ENCODE data around the gene GPR173.

GPR173 gene

DNA sequence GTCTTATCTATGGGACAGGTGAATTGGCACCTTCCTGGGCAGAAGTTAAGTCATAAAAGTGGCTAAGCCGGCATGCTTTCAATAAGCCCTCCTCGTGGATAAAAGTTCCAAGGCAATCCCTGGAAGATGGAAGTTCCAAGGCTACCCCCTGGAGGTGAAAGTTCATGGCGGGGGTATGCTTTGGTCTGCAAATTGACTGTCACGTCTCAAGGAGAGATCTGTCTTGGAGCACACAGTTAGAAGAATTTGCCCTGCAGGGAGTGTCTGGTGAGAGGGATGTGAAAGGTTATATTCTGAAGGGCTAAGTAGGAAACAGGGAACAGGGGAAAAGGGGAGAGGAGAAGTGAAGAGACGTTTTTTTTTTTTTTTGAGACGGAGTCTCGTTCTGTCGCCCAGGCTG is 26.2 kb upstream of the GPR173 start:
- no peak for DNase-seq (ENCODE audit: extremely low spot score)
- POLR2A ChIA-PET = no interaction called here
- TF ChIP-seq LEF1 (IDR thresholded peaks at IDR 0.05; ENCODE audit: borderline replicate concordance) = no peak
- TF ChIP-seq FOXK2 (IDR thresholded peaks at IDR 0.05) = no peak
- TF ChIP-seq L3MBTL2 (conservative IDR thresholded peaks at IDR 0.05) = no peak
- CTCF ChIA-PET = no interaction called here

DNA sequence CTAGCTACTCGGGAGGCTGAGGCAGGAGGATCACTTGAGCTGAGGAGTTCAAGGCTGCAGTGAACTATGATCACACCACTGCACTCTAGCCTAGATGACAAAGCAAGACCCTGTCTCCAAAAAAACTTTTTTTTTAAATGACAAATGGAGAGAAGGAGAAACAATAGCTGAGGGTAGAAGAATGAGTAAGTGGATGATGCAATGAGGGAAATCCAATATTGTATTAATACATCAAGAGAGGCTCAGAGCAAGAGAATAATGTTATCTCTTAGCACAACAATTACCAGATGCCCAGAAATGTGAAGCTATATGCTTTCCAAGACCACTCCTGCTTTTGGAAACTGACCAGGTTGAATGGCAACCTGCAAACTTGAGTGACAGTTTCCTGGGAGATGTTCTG is 19.9 kb upstream of the GPR173 start:
- POLR2A ChIA-PET = no interaction called here
- DNase-seq (ENCODE audit: extremely low spot score) = no peak
- no peak for TF ChIP-seq SP1 (IDR thresholded peaks at IDR 0.05)
- TF ChIP-seq, protein P1, sequence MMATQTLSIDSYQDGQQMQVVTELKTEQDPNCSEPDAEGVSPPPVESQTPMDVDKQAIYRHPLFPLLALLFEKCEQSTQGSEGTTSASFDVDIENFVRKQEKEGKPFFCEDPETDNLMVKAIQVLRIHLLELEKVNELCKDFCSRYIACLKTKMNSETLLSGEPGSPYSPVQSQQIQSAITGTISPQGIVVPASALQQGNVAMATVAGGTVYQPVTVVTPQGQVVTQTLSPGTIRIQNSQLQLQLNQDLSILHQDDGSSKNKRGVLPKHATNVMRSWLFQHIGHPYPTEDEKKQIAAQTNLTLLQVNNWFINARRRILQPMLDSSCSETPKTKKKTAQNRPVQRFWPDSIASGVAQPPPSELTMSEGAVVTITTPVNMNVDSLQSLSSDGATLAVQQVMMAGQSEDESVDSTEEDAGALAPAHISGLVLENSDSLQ (IDR thresholded peaks at IDR 0.05) = no peak
- no peak for TF ChIP-seq LEF1 (IDR thresholded peaks at IDR 0.05; ENCODE audit: borderline replicate concordance)
- no peak for TF ChIP-seq L3MBTL2 (conservative IDR thresholded peaks at IDR 0.05)
- TF ChIP-seq SUZ12 (IDR thresholded peaks at IDR 0.05) = no peak
- CTCF ChIA-PET = no interaction called here

DNA sequence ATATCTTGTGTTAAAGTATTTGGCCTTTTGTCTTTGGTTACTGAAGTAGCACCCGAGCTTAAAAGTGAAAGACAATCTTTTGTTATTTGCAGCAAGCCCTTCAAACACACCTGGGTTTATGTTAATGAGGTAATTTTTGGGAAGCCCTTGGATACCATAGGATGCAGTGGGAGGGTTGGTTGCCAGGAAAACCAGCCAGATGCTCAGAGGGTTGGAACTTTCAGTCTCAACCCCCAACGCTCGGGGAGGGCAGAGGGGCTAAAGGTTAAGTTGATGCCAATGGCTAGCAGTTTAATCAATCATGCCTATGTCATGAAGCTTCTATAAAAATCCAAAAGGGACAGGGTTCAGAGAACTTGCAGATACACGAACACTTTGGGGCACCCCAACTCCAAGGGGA is 17.2 kb upstream of the GPR173 start:
- DNase-seq (ENCODE audit: extremely low spot score) = no peak
- POLR2A ChIA-PET = no interaction called here
- CTCF ChIA-PET = no interaction called here
- no peak for TF ChIP-seq ZNF384 (IDR thresholded peaks at IDR 0.05)
- no peak for TF ChIP-seq ARNT (IDR thresholded peaks at IDR 0.05)
- TF ChIP-seq BHLHE40 (IDR thresholded peaks at IDR 0.05; ENCODE audit: borderline replicate concordance) = no peak
- TF ChIP-seq, protein P1 (IDR thresholded peaks at IDR 0.05) = no peak
- no peak for TF ChIP-seq SP1 (IDR thresholded peaks at IDR 0.05)
- no peak for TF ChIP-seq TARDBP (IDR thresholded peaks at IDR 0.05)
- no peak for TF ChIP-seq HDGF (IDR thresholded peaks at IDR 0.05; ENCODE audit: borderline replicate concordance)
- TF ChIP-seq FOXA1 (IDR thresholded peaks at IDR 0.05) = no peak
- no peak for TF ChIP-seq FOXK2 (IDR thresholded peaks at IDR 0.05)
- no peak for TF ChIP-seq L3MBTL2 (conservative IDR thresholded peaks at IDR 0.05)
- no peak for TF ChIP-seq LEF1 (IDR thresholded peaks at IDR 0.05; ENCODE audit: borderline replicate concordance)
- TF ChIP-seq ELF4 (IDR thresholded peaks at IDR 0.05) = no peak
- no peak for TF ChIP-seq SUZ12 (IDR thresholded peaks at IDR 0.05)
- no peak for TF ChIP-seq NFRKB (IDR thresholded peaks at IDR 0.05)
- TF ChIP-seq CTBP1 (IDR thresholded peaks at IDR 0.05; ENCODE audit: borderline replicate concordance) = no peak
- TF ChIP-seq FOXM1 (IDR thresholded peaks at IDR 0.05; ENCODE audit: borderline replicate concordance) = no peak

DNA sequence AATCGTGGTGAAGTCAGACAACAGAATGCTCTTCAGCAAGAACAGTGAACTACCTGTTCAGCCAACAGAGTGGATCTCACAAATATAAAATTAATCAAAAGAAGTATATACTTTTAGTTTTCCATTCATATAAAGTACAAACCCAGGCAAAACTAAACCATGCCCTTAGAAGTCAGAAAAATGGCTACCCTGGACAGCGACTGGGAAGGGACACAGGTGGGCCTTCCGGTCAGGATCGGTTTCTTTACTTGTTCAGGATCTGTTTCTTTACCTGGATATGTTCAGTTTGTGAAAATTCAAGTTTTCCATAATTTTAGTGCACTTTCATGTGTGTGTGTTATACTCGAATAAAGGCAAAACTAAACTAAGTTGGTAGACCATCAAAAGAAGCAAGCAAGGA is 12.4 kb upstream of the GPR173 start:
- no peak for TF ChIP-seq FOXM1 (IDR thresholded peaks at IDR 0.05; ENCODE audit: borderline replicate concordance)
- no peak for TF ChIP-seq ELF4 (IDR thresholded peaks at IDR 0.05)
- no peak for TF ChIP-seq BHLHE40 (IDR thresholded peaks at IDR 0.05; ENCODE audit: borderline replicate concordance)
- TF ChIP-seq, protein P1 (IDR thresholded peaks at IDR 0.05) = no peak
- no peak for TF ChIP-seq FOXK2 (IDR thresholded peaks at IDR 0.05)
- TF ChIP-seq SP1 (IDR thresholded peaks at IDR 0.05) = no peak
- no peak for TF ChIP-seq LEF1 (IDR thresholded peaks at IDR 0.05; ENCODE audit: borderline replicate concordance)
- TF ChIP-seq TARDBP (IDR thresholded peaks at IDR 0.05) = no peak
- TF ChIP-seq FOXA1 (IDR thresholded peaks at IDR 0.05) = no peak
- no peak for TF ChIP-seq NFRKB (IDR thresholded peaks at IDR 0.05)
- TF ChIP-seq L3MBTL2 (conservative IDR thresholded peaks at IDR 0.05) = no peak
- TF ChIP-seq HDGF (IDR thresholded peaks at IDR 0.05; ENCODE audit: borderline replicate concordance) = no peak
- no peak for TF ChIP-seq SUZ12 (IDR thresholded peaks at IDR 0.05)
- TF ChIP-seq ZNF384 (IDR thresholded peaks at IDR 0.05) = no peak
- no peak for TF ChIP-seq CTBP1 (IDR thresholded peaks at IDR 0.05; ENCODE audit: borderline replicate concordance)
- TF ChIP-seq ARNT (IDR thresholded peaks at IDR 0.05) = no peak
- ChIA-PET CTCF (interaction anchor here (0.7 kb wide), 1 partner anchor 124 kb away, joined by 3 read pairs; no protein-coding TSS in a partner anchor), POLR2A (no interaction called here)
- DNase-seq (ENCODE audit: extremely low spot score) = no peak

DNA sequence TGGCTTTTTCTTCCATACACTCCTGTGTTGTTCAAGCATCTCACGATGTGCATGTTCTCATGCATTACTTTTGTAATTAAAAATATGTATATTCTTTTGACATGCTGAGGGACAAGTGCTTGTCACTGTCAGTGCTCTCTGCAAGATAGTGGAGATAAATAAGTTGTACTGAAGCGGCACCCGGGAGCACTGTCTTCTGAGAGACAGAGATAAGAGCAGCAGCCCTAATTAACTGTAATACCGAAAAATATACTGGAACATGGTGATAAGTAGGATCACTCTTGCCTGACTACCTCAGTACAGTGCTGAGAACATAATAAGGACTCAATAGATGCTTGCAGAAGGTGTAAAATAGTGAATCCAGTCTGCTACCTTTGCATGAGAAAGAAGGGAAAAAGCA is 9.4 kb upstream of the GPR173 start:
- no peak for DNase-seq (ENCODE audit: extremely low spot score)
- no peak for TF ChIP-seq FOXK2 (IDR thresholded peaks at IDR 0.05)
- no peak for TF ChIP-seq ZNF384 (IDR thresholded peaks at IDR 0.05)
- TF ChIP-seq BHLHE40 (IDR thresholded peaks at IDR 0.05; ENCODE audit: borderline replicate concordance) = no peak
- no peak for TF ChIP-seq ARNT (IDR thresholded peaks at IDR 0.05)
- no peak for TF ChIP-seq NFRKB (IDR thresholded peaks at IDR 0.05)
- no peak for TF ChIP-seq LEF1 (IDR thresholded peaks at IDR 0.05; ENCODE audit: borderline replicate concordance)
- TF ChIP-seq HDGF (IDR thresholded peaks at IDR 0.05; ENCODE audit: borderline replicate concordance) = no peak
- TF ChIP-seq SUZ12 (IDR thresholded peaks at IDR 0.05) = no peak
- TF ChIP-seq, protein P1 (IDR thresholded peaks at IDR 0.05) = no peak
- TF ChIP-seq TARDBP (IDR thresholded peaks at IDR 0.05) = no peak
- no peak for TF ChIP-seq FOXM1 (IDR thresholded peaks at IDR 0.05; ENCODE audit: borderline replicate concordance)
- TF ChIP-seq FOXA1 (IDR thresholded peaks at IDR 0.05) = no peak
- no peak for TF ChIP-seq L3MBTL2 (conservative IDR thresholded peaks at IDR 0.05)
- TF ChIP-seq ELF4 (IDR thresholded peaks at IDR 0.05) = no peak
- no peak for TF ChIP-seq CTBP1 (IDR thresholded peaks at IDR 0.05; ENCODE audit: borderline replicate concordance)
- no peak for TF ChIP-seq SP1 (IDR thresholded peaks at IDR 0.05)
- ChIA-PET CTCF (interaction anchor here (0.6 kb wide), 1 partner anchor 48 kb away, joined by 3 read pairs; no protein-coding TSS in a partner anchor), POLR2A (no interaction called here)

DNA sequence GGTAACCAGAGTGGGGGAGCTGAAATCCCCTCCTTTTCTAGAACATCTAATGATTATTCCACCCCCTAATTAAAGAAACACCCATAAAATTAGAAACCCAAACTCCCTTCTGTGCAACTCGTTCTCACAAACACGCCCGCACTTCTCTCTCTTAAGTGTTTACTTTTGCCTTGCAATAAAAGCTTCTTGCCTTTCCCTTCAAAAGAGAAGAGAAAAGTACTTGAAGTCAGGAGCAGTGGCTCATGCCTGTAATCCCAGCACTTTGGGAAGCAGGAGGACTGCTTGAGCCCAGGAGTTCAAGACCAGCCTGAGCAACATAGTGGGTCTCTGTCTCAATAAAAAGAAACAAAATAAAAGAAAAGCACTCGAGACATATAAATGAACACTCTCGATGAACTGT is 3.6 kb upstream of the GPR173 start:
- no peak for DNase-seq (ENCODE audit: extremely low spot score)
- CTCF ChIA-PET = interaction anchor here (0.8 kb wide), 1 partner anchor 26 kb away, joined by 4 read pairs; no protein-coding TSS in a partner anchor
- no peak for TF ChIP-seq SP1 (IDR thresholded peaks at IDR 0.05)
- no peak for TF ChIP-seq ARNT (IDR thresholded peaks at IDR 0.05)
- no peak for TF ChIP-seq FOXM1 (IDR thresholded peaks at IDR 0.05; ENCODE audit: borderline replicate concordance)
- TF ChIP-seq NFRKB (IDR thresholded peaks at IDR 0.05) = no peak
- TF ChIP-seq CTBP1 (IDR thresholded peaks at IDR 0.05; ENCODE audit: borderline replicate concordance) = no peak
- TF ChIP-seq FOXK2 (IDR thresholded peaks at IDR 0.05) = no peak
- no peak for TF ChIP-seq BHLHE40 (IDR thresholded peaks at IDR 0.05; ENCODE audit: borderline replicate concordance)
- TF ChIP-seq ELF4 (IDR thresholded peaks at IDR 0.05) = no peak
- no peak for TF ChIP-seq L3MBTL2 (conservative IDR thresholded peaks at IDR 0.05)
- TF ChIP-seq FOXA1 (IDR thresholded peaks at IDR 0.05) = no peak
- no peak for TF ChIP-seq TARDBP (IDR thresholded peaks at IDR 0.05)
- TF ChIP-seq SUZ12 (IDR thresholded peaks at IDR 0.05) = no peak
- TF ChIP-seq HDGF (IDR thresholded peaks at IDR 0.05; ENCODE audit: borderline replicate concordance) = no peak
- POLR2A ChIA-PET = no interaction called here
